Measurements from ENCODE around the gene RBM20.

RBM20 gene

GRCh38 chr10:110811791-110812581 is 167.8 kb downstream of the RBM20 start:
- no peak for DNase-seq (ENCODE audit: low spot score)

GRCh38 chr10:110812583-110812982 is 168.4 kb downstream of the RBM20 start:
- no peak for DNase-seq (ENCODE audit: low spot score)

- no peak for DNase-seq (ENCODE audit: low spot score)
These were observed 169.8 kb downstream of the RBM20 start for GRCh38 chr10:110813743-110814472.

- DNase-seq (ENCODE audit: low spot score) = no peak
These were observed 171.3 kb downstream of the RBM20 start for GRCh38 chr10:110815354-110816004.

- no peak for DNase-seq (ENCODE audit: low spot score)
These were observed 173.5 kb downstream of the RBM20 start for GRCh38 chr10:110817614-110818013.

GRCh38 chr10:110818311-110819256 is 174.4 kb downstream of the RBM20 start:
- DNase-seq (ENCODE audit: low spot score) = no peak

- DNase-seq (ENCODE audit: low spot score) = no peak
These were observed 176.2 kb downstream of the RBM20 start for GRCh38 chr10:110820321-110820814.

- DNase-seq (ENCODE audit: low spot score) = no peak
These were observed 177.4 kb downstream of the RBM20 start for GRCh38 chr10:110821508-110821907.

GRCh38 chr10:110822035-110822711 is 178.0 kb downstream of the RBM20 start:
- no peak for DNase-seq (ENCODE audit: low spot score)

GRCh38 chr10:110822712-110823311 is 178.7 kb downstream of the RBM20 start:
- no peak for DNase-seq (ENCODE audit: low spot score)

- no peak for DNase-seq (ENCODE audit: low spot score)
These were observed 180.0 kb downstream of the RBM20 start for GRCh38 chr10:110824152-110824441.

- DNase-seq (ENCODE audit: low spot score) = no peak
These were observed 180.5 kb downstream of the RBM20 start for GRCh38 chr10:110824660-110825059.

- no peak for DNase-seq (ENCODE audit: low spot score)
These were observed 181.4 kb downstream of the RBM20 start for GRCh38 chr10:110825508-110825907.

GRCh38 chr10:110827410-110827809 is 183.3 kb downstream of the RBM20 start:
- DNase-seq (ENCODE audit: low spot score) = no peak

- DNase-seq (ENCODE audit: low spot score) = no peak
These were observed 183.7 kb downstream of the RBM20 start for GRCh38 chr10:110827875-110828274.

GRCh38 chr10:110828525-110828924 is 184.4 kb downstream of the RBM20 start:
- DNase-seq (ENCODE audit: low spot score) = no peak

- no peak for DNase-seq (ENCODE audit: low spot score)
These were observed 185.7 kb downstream of the RBM20 start for GRCh38 chr10:110829721-110830410.

- DNase-seq (ENCODE audit: low spot score) = no peak
These were observed 189.3 kb downstream of the RBM20 start for GRCh38 chr10:110833234-110833940.

GRCh38 chr10:110833941-110834628 is 189.9 kb downstream of the RBM20 start:
- no peak for DNase-seq (ENCODE audit: low spot score)
